Suprapubic skin (tissue), 4 donors: Measurements from ENCODE around the gene CORO2A. TPM values are rescaled to one million over a fixed set of nuclear protein-coding genes. Genes with fewer than 3 reads are reported as not detected.

ENCODE experiments used
- DNase-seq, 2 donors: peaks; one replicate each; pipeline ENCODE4 v3.0.0-alpha.2; 2019; ENCODE audit warnings: low spot score in 2 of 2
- H3K27ac ChIP-seq: fragments of 200-600 bp; sonication (generic); one replicate; pipeline ENCODE4 v1.5.1; 2019
- H3K27me3 ChIP-seq: fragments of 200-600 bp; sonication (generic); one replicate; pipeline ENCODE4 v1.5.1; 2019
- H3K36me3 ChIP-seq: fragments of 200-600 bp; sonication (generic); one replicate; pipeline ENCODE4 v1.5.1; 2019
- H3K4me1 ChIP-seq: fragments of 200-600 bp; sonication (generic); one replicate; pipeline ENCODE4 v1.5.1; 2019
- H3K4me3 ChIP-seq: fragments of 200-600 bp; sonication (generic); one replicate; pipeline ENCODE4 v1.5.1; 2019; ENCODE audit warnings: mild to moderate bottlenecking
- H3K9me3 ChIP-seq: fragments of 200-600 bp; sonication (generic); one replicate; pipeline ENCODE4 v1.5.1; 2019
- CTCF ChIP-seq, 2 donors: fragments of 200-600 bp in 1 of 2; fragments of 450-650 bp in 1 of 2; sonication (generic) in 1 of 2; IDR thresholded peaks; one replicate each; pipeline ENCODE4 v1.5.1; 2016 to 2019; ENCODE audit warnings: antibody characterized with exemption in 2 of 2, mild to moderate bottlenecking in 1 of 2, moderate library complexity in 1 of 2
- EP300 ChIP-seq: sonication (generic); formaldehyde crosslinking; IDR thresholded peaks from one replicate; pipeline ENCODE4 v1.6.1; 2017; ENCODE audit warnings: antibody characterized with exemption
- POLR2A ChIP-seq, 2 donors: fragments of 450-650 bp; IDR thresholded peaks; one replicate each; pipeline ENCODE4 v1.6.1; 2017; ENCODE audit warnings: antibody characterized with exemption in 2 of 2, mild to moderate bottlenecking in 2 of 2, moderate library complexity in 2 of 2
- POLR2AphosphoS5 ChIP-seq, 3 donors: sonication (generic); formaldehyde crosslinking; IDR thresholded peaks; one replicate each; pipeline ENCODE4 v1.6.1; 2017; ENCODE audit warnings: antibody characterized with exemption in 3 of 3
- WGBS: methylation state at CpG from one replicate; pipeline ENCODE4 v1.1.5; 2018; 5-methylcytosine and 5-hydroxymethylcytosine counted together
- total RNA-seq, 4 donors: library from RNA; depleted of rRNA; stranded (reverse); fragments of >200 nt; gene quantifications; one replicate each; pipeline ENCODE4 v1.1.0, GENCODE V29; 2016

The CORO2A gene
- total RNA-seq, 4 donors from 2014 or later = 17.5 to 25.0 (median 19.9) TPM

GRCh38 chr9:98211260-98211659 lies 18.8 kb upstream of the CORO2A start:
- peak overlapping the region; percentile 3 for H3K27ac ChIP-seq
- no peak for DNase-seq
- peaks cover 30% of the 10 kb centered on the region for H3K36me3 ChIP-seq

GRCh38 chr9:98210435-98210834 lies 18.0 kb upstream of the CORO2A start:
- Histone ChIP-seq H3K4me1 (peaks cover 27% of the 10 kb centered on the region), H3K27ac (peak overlapping the region; percentile 3), H3K9me3 (no peaks in the 10 kb centered on the region), H3K27me3 (no peaks in the 10 kb centered on the region), H3K4me3 (no peak overlapping the region), H3K36me3 (peaks cover 30% of the 10 kb centered on the region)
- TF ChIP-seq POLR2AphosphoS5 (IDR thresholded peaks at IDR 0.05) (no peak), CTCF (IDR thresholded peaks at IDR 0.05) (no peak), EP300 (no peak), POLR2A (IDR thresholded peaks at IDR 0.05) (no peak)
- DNase-seq = no peak
- 86% methylated on average over 4 of the region's 9 CpGs for WGBS

More at GRCh38 chr9:98211260-98211659, 18.8 kb upstream of the CORO2A start:
- H3K4me3 ChIP-seq = no peak overlapping the region
- 98% methylated on average over 3 of the region's 3 CpGs for WGBS
- no peaks in the 10 kb centered on the region for H3K9me3 ChIP-seq
- H3K4me1 ChIP-seq = peaks cover 24% of the 10 kb centered on the region
- TF ChIP-seq POLR2AphosphoS5 (IDR thresholded peaks at IDR 0.05) (no peak), POLR2A (IDR thresholded peaks at IDR 0.05) (no peak), EP300 (no peak), CTCF (IDR thresholded peaks at IDR 0.05) (no peak)
- H3K27me3 ChIP-seq = no peaks in the 10 kb centered on the region

GRCh38 chr9:98209530-98209929 lies 17.1 kb upstream of the CORO2A start:
- Histone ChIP-seq H3K4me1 (peaks cover 19% of the 10 kb centered on the region), H3K9me3 (no peaks in the 10 kb centered on the region), H3K27me3 (no peaks in the 10 kb centered on the region), H3K36me3 (peaks cover 24% of the 10 kb centered on the region), H3K4me3 (no peak overlapping the region), H3K27ac (no peak overlapping the region)
- DNase-seq = no peak
- 84% methylated on average over 3 of the region's 3 CpGs for WGBS
- TF ChIP-seq POLR2AphosphoS5 (IDR thresholded peaks at IDR 0.05) (no peak), CTCF (IDR thresholded peaks at IDR 0.05) (no peak), POLR2A (IDR thresholded peaks at IDR 0.05) (no peak), EP300 (no peak)

- no peak overlapping the region for H3K4me3 ChIP-seq
- no peaks in the 10 kb centered on the region for H3K9me3 ChIP-seq
- H3K27me3 ChIP-seq = no peaks in the 10 kb centered on the region
- no peak for DNase-seq
- no peak overlapping the region for H3K27ac ChIP-seq
- 95% methylated on average over 9 of the region's 20 CpGs for WGBS
- H3K4me1 ChIP-seq = peaks cover 18% of the 10 kb centered on the region
- peaks cover 23% of the 10 kb centered on the region for H3K36me3 ChIP-seq
- TF ChIP-seq EP300 (no peak), CTCF (IDR thresholded peaks at IDR 0.05) (no peak), POLR2AphosphoS5 (IDR thresholded peaks at IDR 0.05) (no peak), POLR2A (IDR thresholded peaks at IDR 0.05) (no peak)
Measured at GRCh38 chr9:98208635-98209034, 16.2 kb upstream of the CORO2A start.

- DNase-seq = no peak
- H3K36me3 ChIP-seq = peaks cover 26% of the 10 kb centered on the region
- H3K27me3 ChIP-seq = no peaks in the 10 kb centered on the region
- TF ChIP-seq POLR2AphosphoS5 (IDR thresholded peaks at IDR 0.05) (no peak), CTCF (IDR thresholded peaks at IDR 0.05) (no peak), EP300 (no peak), POLR2A (IDR thresholded peaks at IDR 0.05) (no peak)
- no peaks in the 10 kb centered on the region for H3K9me3 ChIP-seq
- no peak overlapping the region for H3K27ac ChIP-seq
- H3K4me3 ChIP-seq = no peak overlapping the region
- WGBS = 62% methylated on average over 4 of the region's 4 CpGs
- H3K4me1 ChIP-seq = peaks cover 18% of the 10 kb centered on the region
Measured at GRCh38 chr9:98207606-98208005, 15.2 kb upstream of the CORO2A start.
